ENCODE data around the gene SLC45A3.

SLC45A3 gene

DNA sequence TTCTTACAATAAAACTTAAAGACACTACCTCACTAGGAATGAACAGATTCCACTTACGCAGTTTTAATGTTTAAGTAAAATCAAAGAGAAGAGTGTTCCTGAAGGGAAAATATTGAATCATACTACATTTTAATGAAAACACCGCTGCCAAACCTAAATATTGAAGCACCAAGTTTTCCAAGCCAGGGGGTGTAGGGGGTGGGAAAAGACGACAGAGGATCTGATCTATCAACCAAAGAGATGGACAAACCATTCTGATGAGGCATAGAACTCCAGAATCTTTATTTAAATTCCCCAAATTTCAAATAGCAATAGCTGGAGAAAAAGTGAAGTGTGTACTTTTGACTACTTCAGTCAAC lies 49.7 kb downstream of the SLC45A3 start:
- Histone ChIP-seq H3K9me3 (ENCODE audit: control insufficient read depth, low read length) (no peaks in the 10 kb centered on the region), H3K79me2 (peaks cover 18% of the 10 kb centered on the region), H2AFZ (peak overlapping the region; percentile 79), H3K27ac (peak overlapping the region; percentile 79), H3K9ac (no peak overlapping the region), H3K27me3 (ENCODE audit: control insufficient read depth, insufficient read depth, low read length) (no peaks in the 10 kb centered on the region), H3K4me2 (ENCODE audit: low read length) (peak overlapping the region; percentile 92), H3K36me3 (ENCODE audit: control insufficient read depth, insufficient read depth, low read length) (no peaks in the 10 kb centered on the region), H3K4me1 (no peaks in the 10 kb centered on the region), H3K4me3 (ENCODE audit: low read depth, low read length) (peak overlapping the region; percentile 91)
- TF ChIP-seq, protein P1, sequence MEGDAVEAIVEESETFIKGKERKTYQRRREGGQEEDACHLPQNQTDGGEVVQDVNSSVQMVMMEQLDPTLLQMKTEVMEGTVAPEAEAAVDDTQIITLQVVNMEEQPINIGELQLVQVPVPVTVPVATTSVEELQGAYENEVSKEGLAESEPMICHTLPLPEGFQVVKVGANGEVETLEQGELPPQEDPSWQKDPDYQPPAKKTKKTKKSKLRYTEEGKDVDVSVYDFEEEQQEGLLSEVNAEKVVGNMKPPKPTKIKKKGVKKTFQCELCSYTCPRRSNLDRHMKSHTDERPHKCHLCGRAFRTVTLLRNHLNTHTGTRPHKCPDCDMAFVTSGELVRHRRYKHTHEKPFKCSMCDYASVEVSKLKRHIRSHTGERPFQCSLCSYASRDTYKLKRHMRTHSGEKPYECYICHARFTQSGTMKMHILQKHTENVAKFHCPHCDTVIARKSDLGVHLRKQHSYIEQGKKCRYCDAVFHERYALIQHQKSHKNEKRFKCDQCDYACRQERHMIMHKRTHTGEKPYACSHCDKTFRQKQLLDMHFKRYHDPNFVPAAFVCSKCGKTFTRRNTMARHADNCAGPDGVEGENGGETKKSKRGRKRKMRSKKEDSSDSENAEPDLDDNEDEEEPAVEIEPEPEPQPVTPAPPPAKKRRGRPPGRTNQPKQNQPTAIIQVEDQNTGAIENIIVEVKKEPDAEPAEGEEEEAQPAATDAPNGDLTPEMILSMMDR (IDR thresholded peaks at IDR 0.05), result no peak

DNA sequence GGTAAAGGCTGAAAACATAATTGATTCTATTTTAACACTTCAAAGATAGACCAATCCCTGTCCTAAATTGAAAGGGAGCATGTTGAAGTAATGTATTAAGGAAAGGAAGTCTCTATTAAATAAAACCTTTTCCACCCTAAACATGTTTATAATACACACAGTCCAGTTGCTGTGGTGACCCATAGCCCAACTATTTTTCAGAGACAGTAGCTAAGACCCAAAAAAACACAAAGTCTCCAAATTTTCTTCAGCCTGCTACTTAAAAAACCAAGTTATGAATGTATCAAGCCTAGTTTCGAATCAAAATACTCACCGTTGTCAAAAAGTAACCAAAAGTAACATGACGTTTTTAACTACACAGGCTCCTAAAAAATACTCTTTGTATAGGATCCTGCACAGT lies 50.1 kb downstream of the SLC45A3 start:
- Histone ChIP-seq H2AFZ (peak overlapping the region; percentile 79), H3K9ac (no peak overlapping the region), H3K27ac (peak overlapping the region; percentile 79), H3K4me1 (no peaks in the 10 kb centered on the region), H3K27me3 (ENCODE audit: control insufficient read depth, insufficient read depth, low read length) (no peaks in the 10 kb centered on the region), H3K9me3 (ENCODE audit: control insufficient read depth, low read length) (no peaks in the 10 kb centered on the region), H3K4me3 (ENCODE audit: low read depth, low read length) (peak overlapping the region; percentile 91), H3K4me2 (ENCODE audit: low read length) (peak overlapping the region; percentile 92), H3K79me2 (peaks cover 18% of the 10 kb centered on the region), H3K36me3 (ENCODE audit: control insufficient read depth, insufficient read depth, low read length) (no peaks in the 10 kb centered on the region)
- TF ChIP-seq, protein P1 (IDR thresholded peaks at IDR 0.05), result no peak

DNA sequence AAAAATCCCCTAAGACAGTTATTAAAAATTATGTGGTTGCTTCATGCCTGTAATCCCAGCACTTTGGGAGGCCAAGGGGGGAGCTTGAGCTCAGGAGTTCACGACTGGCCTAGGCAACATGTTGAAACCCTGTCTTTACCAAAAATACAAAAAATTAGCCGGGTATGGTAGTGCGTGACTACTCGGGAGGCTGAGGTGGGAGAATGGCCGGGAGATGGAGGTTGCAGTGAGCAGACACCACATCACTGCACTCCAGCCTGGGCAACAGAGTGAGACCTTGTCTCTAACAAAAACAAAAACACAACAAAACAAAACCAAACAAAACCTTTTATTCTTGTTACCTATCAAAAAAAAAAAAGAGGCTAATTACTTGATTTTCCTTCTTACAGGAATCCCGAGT lies 50.6 kb downstream of the SLC45A3 start:
- no peak overlapping the region for H3K9ac ChIP-seq
- no peaks in the 10 kb centered on the region for H3K4me1 ChIP-seq
- H2AFZ ChIP-seq, result no peak overlapping the region
- H3K36me3 ChIP-seq (ENCODE audit: control insufficient read depth, insufficient read depth, low read length), result no peaks in the 10 kb centered on the region
- H3K79me2 ChIP-seq, result peaks cover 18% of the 10 kb centered on the region
- no peak overlapping the region for H3K4me2 ChIP-seq (ENCODE audit: low read length)
- TF ChIP-seq, protein P1 (IDR thresholded peaks at IDR 0.05), result no peak
- H3K9me3 ChIP-seq (ENCODE audit: control insufficient read depth, low read length), result no peaks in the 10 kb centered on the region
- H3K4me3 ChIP-seq (ENCODE audit: low read depth, low read length), result no peak overlapping the region
- H3K27me3 ChIP-seq (ENCODE audit: control insufficient read depth, insufficient read depth, low read length), result no peaks in the 10 kb centered on the region
- no peak overlapping the region for H3K27ac ChIP-seq

DNA sequence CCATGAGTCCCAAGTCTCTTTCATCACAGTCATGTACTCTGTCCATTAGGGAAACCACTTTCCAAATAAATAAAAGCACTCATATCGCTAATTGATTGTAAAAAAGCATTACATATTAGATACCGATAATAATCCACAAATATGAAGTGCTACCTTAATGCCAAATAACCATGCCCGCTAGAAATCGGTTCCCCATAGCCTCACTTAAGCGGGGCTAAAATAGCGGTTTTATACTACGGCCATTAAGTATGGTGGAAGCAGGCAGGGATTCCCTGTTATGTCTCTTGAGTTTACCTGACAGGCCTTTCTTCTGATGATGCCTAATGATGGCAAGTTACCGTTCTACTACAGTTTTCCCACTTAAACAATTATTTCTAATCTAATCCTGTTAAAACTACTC lies 52.4 kb downstream of the SLC45A3 start:
- TF ChIP-seq, protein P1 (IDR thresholded peaks at IDR 0.05), result no peak
- Histone ChIP-seq H3K79me2 (peaks cover 18% of the 10 kb centered on the region), H3K27ac (no peak overlapping the region), H3K4me3 (ENCODE audit: low read depth, low read length) (no peak overlapping the region), H3K4me2 (ENCODE audit: low read length) (no peak overlapping the region), H3K27me3 (ENCODE audit: control insufficient read depth, insufficient read depth, low read length) (no peaks in the 10 kb centered on the region), H3K4me1 (no peaks in the 10 kb centered on the region), H3K9ac (no peak overlapping the region), H2AFZ (no peak overlapping the region), H3K36me3 (ENCODE audit: control insufficient read depth, insufficient read depth, low read length) (no peaks in the 10 kb centered on the region), H3K9me3 (ENCODE audit: control insufficient read depth, low read length) (no peaks in the 10 kb centered on the region)

DNA sequence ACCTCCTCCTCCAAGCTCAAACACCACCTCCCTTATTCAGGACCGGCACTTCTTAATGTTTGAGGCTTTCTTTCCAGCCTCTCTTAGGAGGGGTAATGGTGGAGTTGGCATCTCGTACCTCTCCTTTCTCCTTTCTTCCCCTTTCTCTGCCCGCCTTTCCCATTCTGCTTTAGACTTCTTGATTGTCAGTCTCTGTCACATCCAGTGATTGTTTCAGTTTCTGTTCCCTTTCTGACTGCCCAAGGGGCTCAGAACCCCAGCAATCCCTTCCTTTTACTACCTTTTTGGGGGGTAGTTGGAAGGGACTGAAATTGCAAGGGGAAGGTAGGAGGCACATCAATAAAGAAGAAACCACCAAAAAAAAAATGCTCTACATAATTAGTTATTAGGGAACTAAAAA lies 54.1 kb downstream of the SLC45A3 start:
- Histone ChIP-seq H3K27ac (no peak overlapping the region), H3K27me3 (ENCODE audit: control insufficient read depth, insufficient read depth, low read length) (no peaks in the 10 kb centered on the region), H3K9me3 (ENCODE audit: control insufficient read depth, low read length) (no peaks in the 10 kb centered on the region), H2AFZ (no peak overlapping the region), H3K9ac (no peak overlapping the region), H3K36me3 (ENCODE audit: control insufficient read depth, insufficient read depth, low read length) (no peaks in the 10 kb centered on the region), H3K4me1 (no peaks in the 10 kb centered on the region), H3K4me2 (ENCODE audit: low read length) (no peak overlapping the region), H3K79me2 (peaks cover 18% of the 10 kb centered on the region), H3K4me3 (ENCODE audit: low read depth, low read length) (no peak overlapping the region)
- TF ChIP-seq, protein P1 (IDR thresholded peaks at IDR 0.05), result no peak
